ENCODE results near the gene ICOS.

Gene ICOS

DNA sequence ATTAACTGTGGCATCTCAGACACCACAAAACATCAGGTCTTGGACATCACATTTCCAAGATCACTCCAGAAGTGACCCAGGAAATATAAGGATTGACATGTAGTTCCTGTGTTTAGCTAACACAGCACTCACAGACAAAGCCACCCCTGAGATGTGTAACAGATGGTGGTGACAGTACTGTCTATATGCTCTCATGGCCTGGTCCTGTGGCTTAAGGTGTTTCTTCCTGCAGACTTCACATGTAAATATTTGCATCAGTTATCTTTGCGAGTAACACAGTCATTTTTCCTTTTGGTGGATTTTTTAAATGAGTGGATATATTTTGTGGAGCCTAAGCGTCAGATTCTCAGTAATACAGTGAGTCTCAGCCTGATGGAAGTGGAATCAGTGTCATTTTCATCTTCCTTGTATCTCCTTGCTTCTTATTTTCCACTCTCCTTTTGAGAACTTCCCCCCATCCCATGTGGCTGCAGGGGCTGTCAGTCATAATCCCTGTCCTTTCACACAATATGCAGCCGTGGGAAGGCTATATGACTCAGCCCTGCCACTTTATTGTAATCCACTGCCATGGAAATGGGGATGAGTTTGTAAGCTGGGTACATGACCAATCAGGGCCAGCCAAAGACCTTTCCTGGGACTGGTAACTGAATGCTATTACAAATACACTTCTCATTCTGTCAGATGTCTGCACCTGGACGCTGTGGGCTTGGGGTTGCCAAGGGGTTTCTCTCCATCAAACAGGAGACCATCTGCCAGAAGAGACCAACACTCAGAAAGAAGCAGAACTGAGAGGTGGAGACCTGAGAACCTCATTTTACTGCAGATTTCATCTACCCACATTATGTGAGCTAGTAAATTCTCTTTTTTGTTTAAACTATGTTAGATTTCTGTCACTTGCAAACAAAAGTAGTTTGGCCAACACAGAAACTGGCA lies 74.3 kb downstream of the ICOS start:
- DNase-seq (ENCODE audit: low read depth), result no peak
